HFF-Myc (cell line): ENCODE data around the gene GPN2.

ENCODE experiments used
- DNase-seq: peaks from one replicate; pipeline ENCODE4 v3.0.0-alpha.2; 2011; ENCODE audit warnings: low read depth; ENCODE audit errors: extremely low read depth
- H3K4me3 ChIP-seq: replicated peaks from 2 replicates; pipeline ENCODE4 v1.5.1; 2011; ENCODE audit warnings: low read depth, mild to moderate bottlenecking, control low read depth, low read length
- TF ChIP-seq, protein P1 (sequence below): IDR thresholded peaks from 2 replicates; pipeline ENCODE4 v1.5.1; 2012; ENCODE audit warnings: mild to moderate bottlenecking, low read depth, low read length, control low read depth; ENCODE audit errors: missing control alignments

The GPN2 gene

DNA sequence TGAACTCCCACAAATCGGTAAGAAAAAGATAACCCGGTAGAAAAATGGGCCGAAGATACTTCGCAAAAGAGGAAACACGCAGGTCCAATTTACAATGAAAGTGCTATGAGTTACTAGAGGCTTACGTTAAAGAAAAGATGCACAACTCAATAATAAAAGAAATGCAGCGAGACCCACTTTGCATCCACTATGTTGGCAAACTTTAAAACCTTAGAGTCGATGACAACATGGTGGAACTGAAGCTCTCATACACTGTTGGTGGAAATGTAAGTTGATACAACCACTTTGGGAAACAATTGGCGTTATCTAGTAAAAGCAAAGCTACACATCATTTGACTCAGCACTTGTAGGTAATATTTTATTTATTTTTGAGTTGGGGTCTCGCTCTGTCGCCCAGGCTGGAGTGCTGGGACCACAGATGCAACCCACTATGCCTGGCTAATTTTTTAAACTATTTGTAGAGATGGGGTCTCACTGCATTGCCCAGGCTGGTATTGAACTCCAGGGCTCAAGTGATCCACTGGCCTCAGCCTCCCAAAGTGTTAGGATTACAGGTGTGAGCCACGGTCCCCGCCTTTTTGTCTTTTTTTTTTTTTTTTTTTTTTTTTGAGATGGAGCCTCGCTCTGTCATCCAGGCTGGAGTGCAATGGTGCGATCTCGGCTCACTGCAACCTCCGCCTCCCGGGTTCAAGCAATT lies 10.9 kb upstream of the GPN2 start:
- H3K4me3 ChIP-seq, result peak overlapping the region; percentile 73
- TF ChIP-seq, protein P1, sequence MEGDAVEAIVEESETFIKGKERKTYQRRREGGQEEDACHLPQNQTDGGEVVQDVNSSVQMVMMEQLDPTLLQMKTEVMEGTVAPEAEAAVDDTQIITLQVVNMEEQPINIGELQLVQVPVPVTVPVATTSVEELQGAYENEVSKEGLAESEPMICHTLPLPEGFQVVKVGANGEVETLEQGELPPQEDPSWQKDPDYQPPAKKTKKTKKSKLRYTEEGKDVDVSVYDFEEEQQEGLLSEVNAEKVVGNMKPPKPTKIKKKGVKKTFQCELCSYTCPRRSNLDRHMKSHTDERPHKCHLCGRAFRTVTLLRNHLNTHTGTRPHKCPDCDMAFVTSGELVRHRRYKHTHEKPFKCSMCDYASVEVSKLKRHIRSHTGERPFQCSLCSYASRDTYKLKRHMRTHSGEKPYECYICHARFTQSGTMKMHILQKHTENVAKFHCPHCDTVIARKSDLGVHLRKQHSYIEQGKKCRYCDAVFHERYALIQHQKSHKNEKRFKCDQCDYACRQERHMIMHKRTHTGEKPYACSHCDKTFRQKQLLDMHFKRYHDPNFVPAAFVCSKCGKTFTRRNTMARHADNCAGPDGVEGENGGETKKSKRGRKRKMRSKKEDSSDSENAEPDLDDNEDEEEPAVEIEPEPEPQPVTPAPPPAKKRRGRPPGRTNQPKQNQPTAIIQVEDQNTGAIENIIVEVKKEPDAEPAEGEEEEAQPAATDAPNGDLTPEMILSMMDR, result no peak
- DNase-seq, result no peak

GRCh38 chr1:26900001-26900814 lies 10.1 kb upstream of the GPN2 start, which contains the start of gene GPATCH3:
Gene GPATCH3 (minus strand): TSS chr1:26900467. CDS start chr1:26900442, 25 bp downstream.
- H3K4me3 ChIP-seq, result peak within 1 kb of the TSS; percentile 73
- TF ChIP-seq, protein P1, result no peak
- peak; percentile 87 for DNase-seq

DNA sequence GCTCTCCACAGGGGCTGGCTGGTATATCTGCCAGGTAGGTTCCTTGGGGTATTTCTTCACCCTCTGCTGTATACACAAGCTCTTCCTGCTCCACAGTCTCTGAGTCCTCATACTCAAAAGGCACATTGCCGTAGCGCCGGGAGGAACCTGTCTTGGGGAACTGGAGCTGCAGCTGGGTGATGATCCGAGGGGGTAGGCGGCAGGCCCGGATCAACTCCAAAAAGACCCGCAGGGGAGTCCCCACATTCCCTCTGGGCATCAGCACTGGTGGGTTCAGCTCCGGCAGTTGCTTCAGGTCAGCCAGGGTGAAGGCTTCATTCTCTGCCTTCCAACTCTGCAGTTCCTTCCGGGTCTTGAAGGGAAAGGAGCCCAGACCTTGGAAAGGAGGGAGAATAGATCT lies 7.3 kb upstream of the GPN2 start:
- no peak overlapping the region for H3K4me3 ChIP-seq
- TF ChIP-seq, protein P1, result no peak
- no peak for DNase-seq

- TF ChIP-seq, protein P1, result no peak
- H3K4me3 ChIP-seq, result no peak overlapping the region
- no peak for DNase-seq
Measured at GRCh38 chr1:26894263-26894662, 4.2 kb upstream of the GPN2 start.

GRCh38 chr1:26890467-26890796 lies 349 bp upstream of the GPN2 start:
- DNase-seq, result no peak
- H3K4me3 ChIP-seq, result peak overlapping the region; percentile 95
- TF ChIP-seq, protein P1, result no peak

- no peak for DNase-seq
- H3K4me3 ChIP-seq, result no peak overlapping the region
- TF ChIP-seq, protein P1, result no peak
Measured at GRCh38 chr1:26888231-26888630, 1.9 kb downstream of the GPN2 start.

- no peak for DNase-seq
- TF ChIP-seq, protein P1, result peak; percentile 60
- no peak overlapping the region for H3K4me3 ChIP-seq
Measured at GRCh38 chr1:26887125-26887524, 3.0 kb downstream of the GPN2 start.
